Ascending aorta (tissue), 2 donors: ENCODE results near the gene P3H2. TPM values are rescaled to one million over a fixed set of nuclear protein-coding genes. Genes with fewer than 3 reads are reported as not detected.

Source experiments
- DNase-seq, 2 donors: peaks; one replicate each; pipeline ENCODE4 v3.0.0-alpha.2; 2019; ENCODE audit warnings: low spot score in 2 of 2
- H3K27ac ChIP-seq, 2 donors: fragments of 200-600 bp; sonication (generic); one replicate each; pipeline ENCODE4 v1.5.1; 2016 to 2017; ENCODE audit warnings: mild to moderate bottlenecking in 1 of 2
- H3K27me3 ChIP-seq: fragments of 200-600 bp; sonication (generic); one replicate; pipeline ENCODE4 v1.5.1; 2017
- H3K36me3 ChIP-seq, 2 donors: fragments of 200-600 bp; sonication (generic); one replicate each; pipeline ENCODE4 v1.5.1; 2016
- H3K4me1 ChIP-seq, 2 donors: fragments of 200-600 bp; sonication (generic); one replicate each; pipeline ENCODE4 v1.5.1; 2016 to 2017; ENCODE audit warnings: mild to moderate bottlenecking in 1 of 2
- H3K4me3 ChIP-seq, 2 donors: fragments of 200-600 bp; sonication (generic); one replicate each; pipeline ENCODE4 v1.5.1; 2016 to 2017; ENCODE audit warnings: mild to moderate bottlenecking in 1 of 2
- H3K9me3 ChIP-seq, 2 donors: fragments of 200-600 bp; sonication (generic); one replicate each; pipeline ENCODE4 v1.5.1; 2016
- intact Hi-C: fragments of 100-400 bp; cut with DNase I; formaldehyde crosslinking; loops from one replicate; pipeline ENCODE4 v1.15.1; 2023
- total RNA-seq: library from RNA; depleted of rRNA; stranded (reverse); fragments of >200 nt; gene quantifications from one replicate; pipeline ENCODE4 v1.1.0, GENCODE V29; 2016
- TF ChIP-seq, protein P1 (sequence below), 3 experiments: fragments of 200-600 bp in 2 of 3; fragments of 450-650 bp in 1 of 3; sonication (generic) in 2 of 3; IDR thresholded peaks; one replicate each; pipeline ENCODE4 v1.5.1; 2016 to 2019; ENCODE audit warnings: antibody characterized with exemption in 3 of 3, mild to moderate bottlenecking in 1 of 3, moderate library complexity in 1 of 3

Gene P3H2
- total RNA-seq, 1 donor from 2014 or later, result 15.6 TPM

DNA sequence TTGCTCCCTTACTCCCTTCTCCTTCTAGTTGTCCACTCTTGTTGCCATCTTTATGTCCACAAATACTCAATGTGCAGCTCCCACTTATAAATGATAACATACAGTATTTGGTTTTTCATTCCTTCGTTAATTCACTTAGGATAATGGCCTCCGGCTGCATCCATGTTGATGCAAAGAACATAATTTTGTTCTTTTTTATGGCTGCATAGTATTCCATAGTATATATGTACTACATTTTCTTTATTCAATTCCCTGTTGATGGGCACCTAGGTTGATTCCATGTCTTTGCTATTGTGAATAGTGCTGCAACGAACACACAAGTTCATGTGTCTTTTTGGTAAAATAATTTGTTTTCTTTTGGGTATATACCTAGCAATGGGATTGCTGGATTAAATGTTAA is 21.3 kb upstream of the P3H2 start:
- no peaks in the 10 kb centered on the region for H3K4me1 ChIP-seq
- H3K27me3 ChIP-seq, result no peaks in the 10 kb centered on the region
- intact Hi-C loops, result no loop called here
- H3K27ac ChIP-seq, result no peak overlapping the region
- no peak for DNase-seq
- no peaks in the 10 kb centered on the region for H3K9me3 ChIP-seq
- no peak overlapping the region for H3K4me3 ChIP-seq
- TF ChIP-seq, protein P1, sequence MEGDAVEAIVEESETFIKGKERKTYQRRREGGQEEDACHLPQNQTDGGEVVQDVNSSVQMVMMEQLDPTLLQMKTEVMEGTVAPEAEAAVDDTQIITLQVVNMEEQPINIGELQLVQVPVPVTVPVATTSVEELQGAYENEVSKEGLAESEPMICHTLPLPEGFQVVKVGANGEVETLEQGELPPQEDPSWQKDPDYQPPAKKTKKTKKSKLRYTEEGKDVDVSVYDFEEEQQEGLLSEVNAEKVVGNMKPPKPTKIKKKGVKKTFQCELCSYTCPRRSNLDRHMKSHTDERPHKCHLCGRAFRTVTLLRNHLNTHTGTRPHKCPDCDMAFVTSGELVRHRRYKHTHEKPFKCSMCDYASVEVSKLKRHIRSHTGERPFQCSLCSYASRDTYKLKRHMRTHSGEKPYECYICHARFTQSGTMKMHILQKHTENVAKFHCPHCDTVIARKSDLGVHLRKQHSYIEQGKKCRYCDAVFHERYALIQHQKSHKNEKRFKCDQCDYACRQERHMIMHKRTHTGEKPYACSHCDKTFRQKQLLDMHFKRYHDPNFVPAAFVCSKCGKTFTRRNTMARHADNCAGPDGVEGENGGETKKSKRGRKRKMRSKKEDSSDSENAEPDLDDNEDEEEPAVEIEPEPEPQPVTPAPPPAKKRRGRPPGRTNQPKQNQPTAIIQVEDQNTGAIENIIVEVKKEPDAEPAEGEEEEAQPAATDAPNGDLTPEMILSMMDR (IDR thresholded peaks at IDR 0.05), result no peak
- no peaks in the 10 kb centered on the region for H3K36me3 ChIP-seq

DNA sequence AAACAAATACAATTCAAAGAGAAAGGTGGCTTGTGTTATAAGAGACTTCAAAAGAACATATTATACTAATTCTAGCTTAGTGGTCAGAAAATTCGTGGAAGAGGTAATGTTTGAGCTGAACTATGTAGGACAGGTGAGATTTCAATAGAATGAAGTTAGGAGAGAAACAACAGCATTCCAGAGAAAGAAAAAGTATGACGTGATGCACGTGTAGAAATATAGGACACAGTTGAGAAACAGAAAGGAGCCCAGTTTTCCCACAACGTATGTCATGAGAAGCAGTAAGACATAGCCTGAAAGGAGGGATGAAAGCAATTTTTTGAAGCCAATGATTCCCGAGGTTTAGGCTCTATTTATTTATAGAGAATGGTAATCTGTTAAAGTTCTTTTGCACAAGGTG is 18.7 kb upstream of the P3H2 start:
- Histone ChIP-seq H3K27ac (no peak overlapping the region), H3K4me1 (no peaks in the 10 kb centered on the region), H3K4me3 (no peak overlapping the region), H3K27me3 (no peaks in the 10 kb centered on the region), H3K36me3 (no peaks in the 10 kb centered on the region), H3K9me3 (no peaks in the 10 kb centered on the region)
- intact Hi-C loops, result no loop called here
- no peak for DNase-seq
- TF ChIP-seq, protein P1 (IDR thresholded peaks at IDR 0.05), result no peak

DNA sequence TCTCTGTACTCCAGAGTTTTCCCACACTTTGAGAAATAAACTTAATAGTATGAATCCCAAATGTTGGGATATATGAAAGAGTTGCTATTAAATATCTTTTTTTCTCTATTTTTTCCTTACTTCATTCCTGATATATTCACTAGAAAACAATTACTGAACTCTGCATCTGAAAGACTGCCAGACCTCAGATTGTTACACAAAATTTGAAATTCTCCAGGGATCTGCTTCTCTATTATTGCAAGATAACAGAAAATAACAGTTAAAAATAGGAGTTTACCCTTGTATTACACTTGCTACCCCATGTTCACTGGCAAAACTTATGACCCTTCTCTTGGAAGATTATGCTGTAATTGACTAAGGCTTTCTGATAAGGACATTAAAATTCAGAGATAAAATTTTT is 11.7 kb upstream of the P3H2 start:
- Histone ChIP-seq H3K4me3 (no peak overlapping the region), H3K27ac (no peak overlapping the region), H3K36me3 (no peaks in the 10 kb centered on the region), H3K4me1 (peaks cover 0 to 13% of the 10 kb centered on the region in 2 donors), H3K9me3 (no peaks in the 10 kb centered on the region), H3K27me3 (no peaks in the 10 kb centered on the region)
- intact Hi-C loops, result no loop called here
- no peak for DNase-seq
- TF ChIP-seq, protein P1 (IDR thresholded peaks at IDR 0.05), result no peak

DNA sequence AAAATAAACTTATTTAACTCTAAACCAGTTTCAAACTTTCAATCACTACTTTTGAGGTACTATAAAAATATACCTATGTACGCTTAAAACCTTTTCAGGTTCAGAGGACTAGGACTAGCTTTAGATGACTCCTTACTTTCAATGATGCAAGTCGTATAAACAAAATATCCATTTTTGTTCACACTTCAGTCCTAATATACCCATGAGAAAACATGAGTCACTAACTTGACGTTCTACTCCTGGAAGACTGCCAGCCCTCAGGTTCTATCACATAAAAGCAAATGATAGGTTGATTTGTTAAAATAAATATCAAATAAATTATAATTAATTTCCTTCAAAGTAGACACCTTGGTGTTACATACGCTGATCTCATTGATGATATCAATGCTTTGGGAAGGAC is 10.6 kb upstream of the P3H2 start:
- intact Hi-C loops, result no loop called here
- H3K4me1 ChIP-seq, result peaks cover 0 to 13% of the 10 kb centered on the region in 2 donors

DNA sequence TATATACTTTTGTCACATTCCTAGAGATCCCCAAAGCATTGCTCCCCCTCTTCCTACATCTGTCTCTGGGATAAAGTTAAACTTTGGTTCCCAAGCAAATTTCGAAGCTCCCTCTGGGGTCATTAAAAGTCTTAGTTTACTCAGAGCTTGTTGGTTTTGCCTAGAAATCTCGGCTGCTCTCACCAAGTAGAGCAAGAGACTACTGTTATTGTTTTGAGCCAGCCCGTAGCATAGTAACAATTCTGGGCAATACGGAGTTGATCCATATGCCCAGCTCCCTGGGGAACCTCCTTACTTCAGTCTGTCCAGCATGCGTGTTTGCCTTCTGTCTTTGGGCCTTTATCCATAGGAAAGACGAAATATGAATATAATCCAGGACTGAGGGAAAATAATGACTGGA is 10.0 kb upstream of the P3H2 start:
- no peaks in the 10 kb centered on the region for H3K9me3 ChIP-seq
- peaks cover 0 to 13% of the 10 kb centered on the region in 2 donors for H3K4me1 ChIP-seq
- no peak overlapping the region for H3K4me3 ChIP-seq
- intact Hi-C loops, result no loop called here
- no peak overlapping the region for H3K27ac ChIP-seq
- TF ChIP-seq, protein P1 (IDR thresholded peaks at IDR 0.05), result no peak
- H3K27me3 ChIP-seq, result no peaks in the 10 kb centered on the region
- no peaks in the 10 kb centered on the region for H3K36me3 ChIP-seq
- DNase-seq, result no peak

More for the DNA sequence above, 10.6 kb upstream of the P3H2 start:
- no peak overlapping the region for H3K4me3 ChIP-seq
- H3K36me3 ChIP-seq, result no peaks in the 10 kb centered on the region
- H3K27me3 ChIP-seq, result no peaks in the 10 kb centered on the region
- TF ChIP-seq, protein P1 (IDR thresholded peaks at IDR 0.05), result no peak
- no peak overlapping the region for H3K27ac ChIP-seq
- no peak for DNase-seq
- H3K9me3 ChIP-seq, result no peaks in the 10 kb centered on the region

DNA sequence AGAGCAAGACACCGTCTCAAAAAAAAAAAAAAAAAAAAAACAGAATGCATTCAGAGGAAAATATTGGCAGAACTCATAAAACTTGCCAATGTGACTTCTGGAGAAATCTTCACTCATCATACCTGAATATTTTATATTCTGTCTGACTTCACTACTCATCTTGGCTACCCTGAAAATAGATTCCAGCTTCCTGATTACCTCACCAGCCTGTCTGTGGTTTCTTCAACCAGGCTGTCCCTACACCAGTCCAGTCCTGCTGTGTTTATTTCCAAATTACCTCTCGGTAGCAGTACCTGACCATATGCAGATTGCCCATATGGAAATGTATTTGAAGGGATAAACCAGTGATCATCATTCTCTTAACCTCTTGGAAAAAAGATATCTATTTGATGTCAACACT is 9.3 kb upstream of the P3H2 start:
- no peak overlapping the region for H3K4me3 ChIP-seq
- TF ChIP-seq, protein P1 (IDR thresholded peaks at IDR 0.05), result no peak
- intact Hi-C loops, result no loop called here
- H3K4me1 ChIP-seq, result peaks cover 0 to 13% of the 10 kb centered on the region in 2 donors
- no peaks in the 10 kb centered on the region for H3K27me3 ChIP-seq
- H3K27ac ChIP-seq, result no peak overlapping the region
- no peak for DNase-seq
- H3K9me3 ChIP-seq, result no peaks in the 10 kb centered on the region
- H3K36me3 ChIP-seq, result no peaks in the 10 kb centered on the region
